Measurements from ENCODE around the gene HPCAL1.

The HPCAL1 gene

DNA sequence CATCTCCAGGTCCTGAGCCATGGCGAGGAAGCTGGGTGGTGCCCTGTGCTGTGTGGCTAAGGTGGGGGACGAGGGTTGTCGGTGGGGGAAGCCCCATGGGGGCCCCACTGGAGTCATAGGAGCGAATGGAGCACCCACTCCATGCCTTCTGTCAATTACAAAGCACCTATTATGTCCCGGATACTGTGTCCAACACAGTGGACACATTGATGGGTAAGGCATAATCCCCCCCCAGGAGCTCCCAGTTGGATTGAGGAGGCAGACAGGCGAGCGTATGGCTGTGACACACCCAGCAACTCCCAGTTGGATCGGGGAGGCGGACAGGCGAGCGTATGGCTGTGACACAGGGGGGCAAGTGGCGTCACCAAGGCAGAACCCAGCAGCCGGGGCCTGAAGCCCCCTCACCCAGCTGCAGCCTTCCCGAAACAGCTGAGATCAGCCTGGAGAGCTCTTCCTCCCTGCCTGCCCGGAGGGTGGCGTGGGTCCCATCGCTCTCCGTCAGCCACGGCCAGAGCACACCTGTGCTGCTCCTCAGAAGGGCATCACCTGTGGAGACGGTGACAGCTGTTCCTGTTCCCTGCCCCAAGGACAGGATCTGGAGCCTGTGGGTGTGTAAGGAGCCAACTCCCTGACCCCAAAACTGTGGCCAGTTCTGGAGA, 69.6 kb downstream of the HPCAL1 start:
- DNase-seq: no peak

DNA sequence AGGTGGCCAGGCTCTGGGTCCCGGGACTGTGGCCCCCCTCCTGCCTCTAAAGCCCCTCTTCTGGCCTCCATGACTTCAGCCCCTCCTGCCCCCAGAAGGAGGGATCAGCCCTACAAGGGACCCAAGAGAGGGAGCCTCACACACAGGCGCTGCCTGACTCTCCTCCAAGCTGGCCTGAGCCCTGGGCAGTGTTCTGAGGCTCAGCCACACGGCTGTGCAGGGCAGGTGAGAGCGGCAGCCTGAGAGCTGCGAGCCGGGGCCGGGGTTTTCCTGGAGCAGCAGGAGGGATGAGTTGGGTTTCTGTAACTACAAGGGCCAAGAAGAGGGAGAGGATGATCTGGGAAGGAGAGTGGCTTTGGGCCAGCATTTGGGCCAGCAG, 70.1 kb downstream of the HPCAL1 start:
- no peak for DNase-seq

- DNase-seq: no peak
Observed at GRCh38 chr2:10373931-10374330, 71.2 kb downstream of the HPCAL1 start.

- no peak for DNase-seq
Observed at GRCh38 chr2:10374362-10374943, 71.7 kb downstream of the HPCAL1 start.

DNA sequence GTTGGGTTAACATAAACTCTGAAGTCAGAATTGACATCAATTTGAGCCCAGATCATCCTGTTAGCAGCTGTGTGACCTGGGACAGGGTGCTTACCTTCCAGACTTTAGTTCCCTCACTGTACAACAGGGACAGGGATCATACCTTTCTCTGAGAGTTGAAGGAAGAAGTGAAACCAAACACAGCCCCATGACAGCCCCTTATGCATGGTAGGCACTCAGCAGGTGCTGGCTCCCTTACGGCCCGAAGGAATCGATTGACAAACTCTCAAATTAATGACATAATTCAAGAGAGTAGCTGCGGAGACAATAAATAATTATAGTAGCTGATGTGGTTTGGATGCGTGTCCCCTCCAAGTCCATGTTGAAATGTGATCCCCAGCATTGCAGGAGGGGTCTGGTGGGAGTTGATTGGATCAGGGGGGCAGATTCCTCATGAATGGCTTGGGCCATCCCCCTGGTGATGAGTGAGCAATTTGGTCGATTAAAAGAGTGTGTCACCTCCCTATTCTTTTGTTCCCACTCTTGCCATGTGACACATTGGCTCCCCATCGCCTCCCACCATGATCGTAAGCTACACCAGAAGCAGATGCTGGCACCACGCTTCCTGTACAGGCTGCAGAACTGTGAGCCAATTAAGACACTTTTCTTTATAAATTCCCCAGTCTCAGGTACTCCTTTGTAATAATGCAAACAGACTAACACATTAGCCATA, 73.0 kb downstream of the HPCAL1 start:
- DNase-seq: no peak

DNA sequence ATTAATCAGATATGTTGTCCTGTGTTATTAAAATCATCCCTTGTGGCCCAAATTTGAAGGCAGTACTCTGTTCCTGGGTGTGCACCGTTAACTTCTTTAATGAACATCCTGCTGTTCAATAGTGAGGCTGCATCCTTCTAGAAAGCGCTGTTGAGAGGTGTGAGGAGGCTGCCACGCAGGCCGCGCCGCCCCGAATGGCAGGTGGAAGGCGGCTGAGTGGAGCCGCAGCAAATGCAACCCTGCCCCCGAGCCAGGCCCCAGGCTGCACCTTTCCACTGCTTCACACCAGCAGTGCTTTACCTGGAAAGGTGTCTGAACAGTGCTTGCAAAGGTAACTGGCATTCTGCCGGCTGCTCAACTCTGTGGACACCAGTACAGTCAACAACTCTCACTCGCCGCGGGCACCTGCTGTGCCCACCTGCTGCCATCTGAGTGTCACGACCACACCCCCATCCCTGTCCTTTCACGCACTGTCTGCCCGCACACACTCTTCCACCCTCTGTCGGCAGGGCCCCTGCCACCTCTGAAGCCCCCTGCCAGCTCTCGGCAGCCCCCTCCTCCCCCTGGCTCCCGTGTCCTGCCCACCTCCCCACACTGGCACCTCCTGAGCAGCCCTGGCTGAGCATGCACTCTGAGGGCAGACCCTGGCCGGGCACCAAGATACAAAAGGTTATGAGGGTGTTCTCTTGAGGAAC, 74.5 kb downstream of the HPCAL1 start:
- DNase-seq: no peak

- DNase-seq: no peak
Observed at GRCh38 chr2:10377747-10378085, 75.0 kb downstream of the HPCAL1 start.

DNA sequence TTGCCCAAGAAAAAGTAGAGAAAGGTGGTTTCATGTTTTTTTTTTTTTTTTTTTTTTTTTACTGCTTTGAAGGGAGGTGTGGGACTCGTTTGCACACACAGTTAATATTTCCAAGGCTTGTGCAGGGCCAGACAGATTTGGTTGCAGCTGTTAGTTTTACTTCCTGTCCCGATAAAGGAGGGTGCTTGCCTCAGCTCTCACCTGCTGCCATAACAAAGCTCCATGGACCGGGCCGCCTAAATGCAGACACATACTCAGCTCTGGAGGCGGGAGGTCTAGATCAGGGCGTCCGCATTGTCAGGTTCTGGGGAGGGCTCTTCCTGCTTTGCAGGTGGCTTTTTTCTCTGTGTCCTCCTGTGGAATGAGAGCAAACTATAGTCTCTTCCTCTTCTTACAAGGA, 75.5 kb downstream of the HPCAL1 start:
- no peak for DNase-seq

DNA sequence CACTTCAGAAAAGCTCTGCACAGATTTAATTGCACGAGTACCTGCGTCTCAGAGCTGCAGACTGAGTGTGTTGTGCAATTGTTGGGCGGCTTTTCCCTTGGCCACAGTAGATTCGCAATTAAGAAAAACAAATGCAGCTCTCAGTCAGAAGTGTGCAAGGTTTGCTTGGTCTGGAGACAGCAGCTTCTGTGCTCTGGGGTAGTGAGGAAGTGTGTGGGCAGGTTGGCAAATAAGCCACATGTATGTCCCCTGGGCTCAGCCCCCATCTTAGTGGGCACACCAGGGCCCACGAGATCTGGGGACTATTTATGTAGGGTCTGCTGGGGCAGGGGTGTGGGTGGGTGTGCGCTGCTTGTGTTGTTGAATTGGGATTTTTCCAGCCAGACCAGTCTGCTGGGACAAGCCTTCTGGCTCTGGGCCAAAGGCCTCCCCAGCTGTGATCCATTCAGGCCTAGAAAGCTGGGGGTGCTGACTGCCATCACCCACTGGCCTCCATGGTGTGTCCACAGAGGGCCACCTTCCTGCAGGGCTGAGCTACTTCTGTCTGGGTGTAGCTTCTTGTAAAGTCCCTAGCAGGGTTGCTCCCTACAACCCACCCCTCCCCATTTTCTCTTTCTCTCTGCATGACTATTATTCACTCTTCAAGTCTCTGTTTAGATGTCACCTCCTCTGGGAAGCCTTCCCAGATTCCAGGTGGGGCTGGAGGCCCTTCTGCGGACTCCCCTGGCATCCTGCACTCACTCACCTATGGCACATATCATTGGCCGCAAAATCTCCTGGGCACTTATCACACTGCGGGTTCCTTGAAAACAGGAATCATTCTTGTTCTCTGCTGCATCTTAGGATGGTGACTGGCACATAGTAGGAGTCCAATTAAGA, 77.6 kb downstream of the HPCAL1 start:
- DNase-seq: no peak

GRCh38 chr2:10381997-10382353, 79.3 kb downstream of the HPCAL1 start:
- DNase-seq: no peak

GRCh38 chr2:10382354-10383061, 79.8 kb downstream of the HPCAL1 start:
- no peak for DNase-seq

DNA sequence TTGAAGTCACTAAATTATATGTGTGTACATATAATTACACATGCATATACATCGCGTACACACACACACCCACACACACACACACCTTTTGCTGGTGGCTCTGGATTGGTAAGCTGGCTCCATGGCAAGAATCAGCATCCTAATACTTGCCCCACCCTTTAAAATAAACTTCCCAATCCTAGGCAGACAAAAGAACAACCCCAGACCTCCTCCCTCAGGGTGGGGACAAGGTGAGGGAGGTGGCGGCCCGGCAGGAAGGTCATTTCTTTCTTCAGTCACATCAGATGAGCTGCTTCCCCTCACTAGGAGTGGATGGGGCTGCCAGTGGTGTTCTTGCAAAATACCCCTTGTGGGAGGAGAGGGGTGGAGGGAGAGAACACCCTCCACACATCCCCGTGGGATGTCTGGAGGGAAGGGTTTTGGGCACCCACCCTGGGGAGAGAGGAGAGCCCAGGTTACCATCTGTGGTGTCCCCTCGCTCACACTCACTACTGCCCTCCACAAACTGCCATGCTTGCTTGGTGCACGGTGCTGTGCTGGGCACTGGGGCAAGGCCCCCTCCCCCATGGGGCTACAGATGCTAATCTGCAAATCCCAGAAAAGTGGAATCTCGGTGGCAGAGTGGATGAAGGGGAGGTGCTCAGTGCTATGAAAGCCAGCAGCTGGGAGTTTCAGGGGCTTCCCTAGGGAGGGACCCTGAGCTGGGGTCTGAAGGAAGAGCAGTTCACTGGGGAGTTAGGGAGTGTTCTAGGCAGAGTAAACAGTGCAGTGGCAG, 81.4 kb downstream of the HPCAL1 start:
- DNase-seq: no peak

DNA sequence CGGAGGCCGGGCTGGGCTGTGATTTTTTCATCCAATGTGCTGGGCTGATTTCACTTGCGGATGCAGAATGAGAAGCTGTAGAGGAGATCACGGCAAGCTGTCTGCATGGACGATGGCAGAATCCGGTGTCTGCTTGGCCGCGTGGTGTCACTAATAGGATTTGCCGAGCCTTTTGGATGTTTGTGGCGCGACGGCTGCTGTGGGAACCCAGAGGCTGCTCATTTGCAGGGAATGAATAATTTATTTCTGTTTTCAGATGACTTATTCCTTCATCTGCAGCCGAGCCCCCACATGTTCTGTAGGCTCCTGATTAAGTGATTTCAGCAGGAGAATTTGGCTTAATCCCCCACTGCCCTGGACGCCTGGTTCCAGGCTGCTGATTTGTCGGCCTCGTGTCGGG, 82.8 kb downstream of the HPCAL1 start:
- peak; percentile 18 for DNase-seq

GRCh38 chr2:10385933-10386773, 83.4 kb downstream of the HPCAL1 start:
- peak; percentile 76 for DNase-seq

GRCh38 chr2:10387033-10387432, 84.3 kb downstream of the HPCAL1 start:
- DNase-seq: no peak

DNA sequence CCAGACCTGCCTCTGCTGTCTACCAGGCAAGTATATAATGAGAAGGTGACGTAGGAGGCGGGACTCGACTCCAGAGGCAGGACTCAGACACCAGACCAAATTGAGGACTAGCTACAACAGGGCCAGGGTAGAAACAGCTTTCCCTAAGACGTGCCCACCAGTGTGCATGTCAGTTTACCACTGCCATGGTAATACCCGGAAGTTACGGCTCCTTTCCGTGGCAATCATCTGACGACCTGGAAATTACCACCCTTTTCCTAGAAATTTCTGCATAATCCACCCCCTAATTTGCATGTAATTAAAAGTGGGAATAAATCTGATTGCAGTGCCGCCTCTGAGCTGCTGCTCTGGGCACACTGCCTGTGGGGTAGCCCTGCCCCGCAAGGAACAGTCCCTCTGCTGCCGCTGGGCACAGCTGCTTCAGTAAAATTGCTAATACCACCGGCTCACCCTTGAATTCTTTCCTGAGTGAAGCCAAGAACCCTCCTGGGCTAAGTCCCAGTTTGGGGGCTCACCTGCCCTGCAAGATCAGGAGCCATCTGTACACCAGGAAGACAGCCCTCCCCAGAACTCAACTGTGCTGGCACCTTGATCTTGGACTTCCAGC, 86.4 kb downstream of the HPCAL1 start:
- no peak for DNase-seq

- peak; percentile 72 for DNase-seq
Observed at GRCh38 chr2:10389573-10389972, 86.9 kb downstream of the HPCAL1 start.

GRCh38 chr2:10390369-10390801, 87.7 kb downstream of the HPCAL1 start:
- peak; percentile 67 for DNase-seq

DNA sequence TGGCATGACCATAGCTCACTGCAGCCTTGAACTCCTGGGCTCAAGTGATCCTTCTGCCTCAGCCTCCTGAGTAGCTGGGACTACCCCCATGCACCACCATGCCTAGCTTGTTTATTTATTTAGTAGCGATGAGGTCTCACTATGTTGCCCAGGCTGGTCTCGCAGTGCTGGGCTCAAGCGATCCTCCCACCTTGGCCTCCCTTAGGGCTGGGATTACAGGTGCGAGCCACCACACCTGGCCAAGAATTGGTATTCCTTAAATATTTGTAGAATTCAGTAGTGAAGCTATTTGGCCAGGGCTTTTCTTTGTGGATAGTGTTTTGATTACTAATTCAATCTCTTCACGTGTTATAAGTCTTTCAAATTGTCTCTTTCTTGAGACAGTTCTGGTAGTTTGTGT, 89.4 kb downstream of the HPCAL1 start:
- DNase-seq: no peak

- DNase-seq: no peak
Observed at GRCh38 chr2:10392548-10392947, 89.8 kb downstream of the HPCAL1 start.

Data from EL (cell line).